MCF 10A (cell line): Measurements from ENCODE around the gene VSTM1. TPM values are rescaled to one million over a fixed set of nuclear protein-coding genes. Genes with fewer than 3 reads are reported as not detected.

Source experiments
- BruUV-seq: library from RNA; stranded (reverse); fragments of 400-500 nt; replicated peaks from 2 replicates; lab custom pipeline; 2021; lab: Mats Ljungman, UMichigan
- CTCF ChIA-PET: fragments of 300-600 bp; sonication (Branson Sonifier 250); formaldehyde crosslinking; extraction: SDS; loops from one replicate; lab custom pipeline; 2021; ENCODE audit warnings: antibody characterized with exemption, inconsistent platforms; lab: Yijun Ruan, JAX
- POLR2A ChIA-PET: fragments of 300-600, 350-650 bp; sonication (Branson Sonifier 250); formaldehyde crosslinking; extraction: SDS; loops from one replicate; lab custom pipeline; 2020; ENCODE audit warnings: antibody characterized with exemption, inconsistent platforms; lab: Yijun Ruan, JAX
- DNase-seq: peaks from one replicate; pipeline ENCODE4 v3.0.0-alpha.2; 2018; ENCODE audit not compliant: unreplicated experiment
- H3K27ac Mint-ChIP-seq: one replicate; pipeline ENCODE4 v1.8.0; 2022; ENCODE audit warnings: mild to moderate bottlenecking, low read depth, mixed read lengths; ENCODE audit not compliant: unreplicated experiment
- H3K27me3 Mint-ChIP-seq: one replicate; pipeline ENCODE4 v1.8.0; 2022; ENCODE audit warnings: mixed read lengths; ENCODE audit not compliant: insufficient read depth, unreplicated experiment
- H3K36me3 Mint-ChIP-seq: one replicate; pipeline ENCODE4 v1.8.0; 2022; ENCODE audit warnings: mild to moderate bottlenecking, moderate library complexity, mixed read lengths; ENCODE audit not compliant: insufficient read depth, unreplicated experiment
- H3K4me1 Mint-ChIP-seq: one replicate; pipeline ENCODE4 v1.8.0; 2022; ENCODE audit warnings: mixed read lengths; ENCODE audit not compliant: insufficient read depth, unreplicated experiment
- H3K4me3 Mint-ChIP-seq: one replicate; pipeline ENCODE4 v1.8.0; 2022; ENCODE audit warnings: mild to moderate bottlenecking, moderate library complexity, mixed read lengths; ENCODE audit not compliant: unreplicated experiment
- H3K9me3 Mint-ChIP-seq: one replicate; pipeline ENCODE4 v1.8.0; 2022; ENCODE audit warnings: mixed read lengths; ENCODE audit not compliant: unreplicated experiment
- CTCF ChIP-seq: fragments of 200-600 bp; IDR thresholded peaks from one replicate; pipeline ENCODE4 v1.8.0; 2022; ENCODE audit warnings: antibody characterized with exemption, mild to moderate bottlenecking; ENCODE audit not compliant: unreplicated experiment
- intact Hi-C: fragments of 100-400 bp; cut with micrococcal nuclease; formaldehyde crosslinking; loops from 2 replicates; pipeline ENCODE4 v1.14.1; 2022
- total RNA-seq: library from RNA; stranded (reverse); gene quantifications from 2 replicates; pipeline ENCODE4 v1.2.3, GENCODE V29; 2022

VSTM1 gene
- total RNA-seq, 1 experiment from 2014 or later, result not detected

- H3K27ac Mint-ChIP-seq, result no peak overlapping the region
- DNase-seq, result no peak
- POLR2A ChIA-PET, result interaction anchor here (0.6 to 1.6 kb wide), 2 partner anchors 181 to 655 kb away, joined by 3 to 6 read pairs; no protein-coding TSS in a partner anchor
- H3K4me3 Mint-ChIP-seq, result no peak overlapping the region
- peaks cover 10% of the 10 kb centered on the region for H3K4me1 Mint-ChIP-seq
- intact Hi-C loops, result loop anchor here (5.0 kb wide), 1 partner anchor 215 kb away; no protein-coding TSS in a partner anchor
- no peaks in the 10 kb centered on the region for H3K27me3 Mint-ChIP-seq
- H3K9me3 Mint-ChIP-seq, result no peaks in the 10 kb centered on the region
- no TSS peak for BruUV-seq
- TF ChIP-seq CTCF, result no peak
- H3K36me3 Mint-ChIP-seq, result no peaks in the 10 kb centered on the region
- CTCF ChIA-PET, result interaction anchor here (0.5 to 9.1 kb wide), 14 partner anchors 10 to 392 kb away, joined by 3 to 146 read pairs (median 3); partner anchors contain the start of gene MYADM
These were observed 41.8 kb downstream of the VSTM1 start for GRCh38 chr19:54021932-54022331.

- POLR2A ChIA-PET, result no interaction called here
- Mint-ChIP-seq H3K27ac (no peak overlapping the region), H3K36me3 (no peaks in the 10 kb centered on the region), H3K4me3 (no peak overlapping the region), H3K9me3 (no peaks in the 10 kb centered on the region), H3K4me1 (peaks cover 10% of the 10 kb centered on the region), H3K27me3 (no peaks in the 10 kb centered on the region)
- DNase-seq, result no peak
- intact Hi-C loops, result loop anchor here (5.0 kb wide), 1 partner anchor 214 kb away; no protein-coding TSS in a partner anchor
- BruUV-seq, result no TSS peak
- TF ChIP-seq CTCF, result no peak
- CTCF ChIA-PET, result interaction anchor here (0.6 to 5.3 kb wide), 7 partner anchors 153 to 331 kb away, joined by 3 to 38 read pairs (median 4); partner anchors contain the start of gene MYADM
These were observed 42.3 kb downstream of the VSTM1 start for GRCh38 chr19:54021363-54021762.

- Mint-ChIP-seq H3K27ac (no peak overlapping the region), H3K4me3 (no peak overlapping the region), H3K9me3 (no peaks in the 10 kb centered on the region), H3K36me3 (no peaks in the 10 kb centered on the region), H3K4me1 (peaks cover 10% of the 10 kb centered on the region), H3K27me3 (no peaks in the 10 kb centered on the region)
- no peak for TF ChIP-seq CTCF
- POLR2A ChIA-PET, result no interaction called here
- intact Hi-C loops, result no loop called here
- CTCF ChIA-PET, result interaction anchor here (0.6 to 4.9 kb wide), 7 partner anchors 8 to 326 kb away, joined by 3 to 26 read pairs (median 5); no protein-coding TSS in a partner anchor
- BruUV-seq, result no TSS peak
- DNase-seq, result no peak
These were observed 46.4 kb downstream of the VSTM1 start for GRCh38 chr19:54017261-54017660.

GRCh38 chr19:54014920-54015560, 48.7 kb downstream of the VSTM1 start:
- Mint-ChIP-seq H3K4me3 (no peak overlapping the region), H3K4me1 (peaks cover 13% of the 10 kb centered on the region), H3K27me3 (no peaks in the 10 kb centered on the region), H3K36me3 (no peaks in the 10 kb centered on the region), H3K27ac (no peak overlapping the region), H3K9me3 (no peaks in the 10 kb centered on the region)
- POLR2A ChIA-PET, result interaction anchor here (0.6 kb wide), 1 partner anchor 89 kb away, joined by 3 read pairs; no protein-coding TSS in a partner anchor
- TF ChIP-seq CTCF, result no peak
- CTCF ChIA-PET, result interaction anchor here (0.6 to 4.9 kb wide), 3 partner anchors 10 to 132 kb away, joined by 3 to 26 read pairs (median 4); no protein-coding TSS in a partner anchor
- intact Hi-C loops, result no loop called here
- BruUV-seq, result no TSS peak
- no peak for DNase-seq
